CD14-positive monocyte (primary cell): Measurements from ENCODE around the gene AAGAB. TPM values are rescaled to one million over a fixed set of nuclear protein-coding genes. Genes with fewer than 3 reads are reported as not detected.
"Not testable (repeated sequence)": the region's sequence is repeated elsewhere in the genome, so short reads cannot be mapped to it uniquely, and the experiment has no call there.

Source experiments
- DNase-seq, 3 donors: peaks; one replicate each; pipeline ENCODE4 v3.0.0-alpha.2; 2011 to 2022
- H2AFZ ChIP-seq: 2 replicates; pipeline ENCODE4 v1.6.0; 2012; ENCODE audit warnings: mild to moderate bottlenecking, low read depth, low read length, inconsistent platforms; ENCODE audit not compliant: insufficient read depth, poor library complexity, severe bottlenecking
- H3K27ac ChIP-seq, 2 donors: 1 replicate in 1 of 2; 2 replicates in 1 of 2; pipeline ENCODE4 v1.5.1; 2012 to 2013; ENCODE audit warnings: low read length in 2 of 2, control low read depth in 1 of 2, inconsistent platforms in 1 of 2, low read depth in 1 of 2, mild to moderate bottlenecking in 1 of 2
- H3K27me3 ChIP-seq, 2 donors: one replicate each; pipeline versions ENCODE4 v1.6.0 to v1.6.1; 2011 to 2013; ENCODE audit warnings: low read length in 2 of 2; ENCODE audit not compliant: control insufficient read depth in 2 of 2, insufficient read depth in 2 of 2
- H3K36me3 ChIP-seq, 2 donors: replicated peaks in 1 of 2; 1 replicate in 1 of 2; 2 replicates in 1 of 2; pipeline versions ENCODE4 v1.5.1 to v1.6.1; 2012 to 2013; ENCODE audit warnings: low read length in 2 of 2, control low read depth in 1 of 2, inconsistent platforms in 1 of 2, mild to moderate bottlenecking in 1 of 2; ENCODE audit not compliant: insufficient read depth in 2 of 2, control insufficient read depth in 1 of 2
- H3K4me1 ChIP-seq, 2 donors: 1 replicate in 1 of 2; 2 replicates in 1 of 2; pipeline versions ENCODE4 v1.5.1 to v1.6.1; 2012 to 2013; ENCODE audit warnings: low read length in 2 of 2, control low read depth in 1 of 2, inconsistent platforms in 1 of 2, mild to moderate bottlenecking in 1 of 2, moderate library complexity in 1 of 2; ENCODE audit not compliant: insufficient read depth in 2 of 2, control insufficient read depth in 1 of 2
- H3K4me2 ChIP-seq: replicated peaks from 2 replicates; pipeline ENCODE3; 2012; ENCODE audit warnings: low read length, moderate library complexity, mild to moderate bottlenecking; ENCODE audit not compliant: poor library complexity, severe bottlenecking; ENCODE audit errors: extremely low read depth
- H3K4me3 ChIP-seq, 3 experiments: fragments of 200-600 bp in 1 of 3; sonication (generic) in 1 of 3; replicated peaks in 1 of 3; 1 replicate in 2 of 3; 2 replicates in 1 of 3; pipeline ENCODE4 v1.5.1; 2011 to 2013; ENCODE audit warnings: low read length in 3 of 3, mild to moderate bottlenecking in 3 of 3, control low read depth in 2 of 3, low read depth in 2 of 3, inconsistent platforms in 1 of 3, moderate library complexity in 1 of 3
- H3K79me2 ChIP-seq: 2 replicates; pipeline ENCODE4 v1.6.0; 2012; ENCODE audit warnings: mild to moderate bottlenecking, control low read depth, inconsistent platforms, low read length, moderate library complexity; ENCODE audit not compliant: insufficient read depth
- H3K9ac ChIP-seq: 2 replicates; pipeline ENCODE4 v1.6.0; 2017; ENCODE audit warnings: low read length, mild to moderate bottlenecking; ENCODE audit not compliant: insufficient read depth, poor library complexity, severe bottlenecking
- H3K9me3 ChIP-seq, 2 donors: replicated peaks in 1 of 2; 1 replicate in 1 of 2; 2 replicates in 1 of 2; pipeline versions ENCODE4 v1.5.1 to v1.6.1; 2012 to 2013; ENCODE audit warnings: low read length in 2 of 2, control low read depth in 1 of 2; ENCODE audit not compliant: control insufficient read depth in 1 of 2, insufficient read depth in 1 of 2
- H4K20me1 ChIP-seq: 2 replicates; pipeline ENCODE4 v1.6.0; 2012; ENCODE audit warnings: mild to moderate bottlenecking, low read length, control low read depth, moderate library complexity; ENCODE audit not compliant: insufficient read depth
- H3K27ac Mint-ChIP-seq, 7 donors: one replicate each; pipeline ENCODE4 v1.8.0; 2020; ENCODE audit warnings: mild to moderate bottlenecking in 7 of 7, mixed read lengths in 7 of 7, moderate library complexity in 6 of 7, inconsistent platforms in 2 of 7
- H3K27me3 Mint-ChIP-seq, 3 donors: one replicate each; pipeline ENCODE4 v1.8.0; 2021 to 2022; ENCODE audit warnings: low read depth in 3 of 3, mild to moderate bottlenecking in 3 of 3, mixed read lengths in 3 of 3, moderate library complexity in 3 of 3, inconsistent platforms in 1 of 3
- H3K36me3 Mint-ChIP-seq, 2 donors: one replicate each; pipeline ENCODE4 v1.8.0; 2020; ENCODE audit warnings: mixed read lengths in 2 of 2, inconsistent platforms in 1 of 2, mild to moderate bottlenecking in 1 of 2
- H3K4me1 Mint-ChIP-seq: one replicate; pipeline ENCODE4 v1.8.0; 2020; ENCODE audit warnings: mild to moderate bottlenecking, mixed read lengths
- H3K4me3 Mint-ChIP-seq, 2 donors: one replicate each; pipeline ENCODE4 v1.8.0; 2020; ENCODE audit warnings: mild to moderate bottlenecking in 2 of 2, mixed read lengths in 2 of 2, moderate library complexity in 1 of 2
- H3K9me3 Mint-ChIP-seq, 7 donors: one replicate each; pipeline ENCODE4 v1.8.0; 2020 to 2022; ENCODE audit warnings: mixed read lengths in 7 of 7, mild to moderate bottlenecking in 6 of 7, moderate library complexity in 6 of 7, inconsistent platforms in 2 of 7
- CTCF ChIP-seq: fragments of 200-600 bp; IDR thresholded peaks from one replicate; pipeline ENCODE4 v1.8.0; 2022; ENCODE audit warnings: antibody characterized with exemption, mild to moderate bottlenecking
- WGBS: methylation state at CpG from one replicate; pipeline ENCODE4 v1.1.5; 2013; ENCODE audit warnings: missing lambda C conversion rate; ENCODE audit not compliant: insufficient coverage; 5-methylcytosine and 5-hydroxymethylcytosine counted together
- intact Hi-C, 2 donors: fragments of 100-400 bp; cut with micrococcal nuclease; formaldehyde crosslinking; loops; one replicate each; pipeline versions ENCODE4 v1.15.0 to v1.15.1; 2023
- polyA plus RNA-seq, 3 donors: library from polyadenylated mRNA; depleted of rRNA in 1 of 3; unstranded in 2 of 3; stranded (reverse) in 1 of 3; fragments of 300-500 nt in 2 of 3; fragments of >200 nt in 1 of 3; fragmentation: Illumina TruSeq in 2 of 3; gene quantifications; 1 replicate in 2 of 3; 2 replicates in 1 of 3; pipeline ENCODE4 v1.2.3, GENCODE V29; 2012 to 2021

The AAGAB gene
- polyA plus RNA-seq, 3 donors: 11.2 to 40.4 (median 30.1) TPM

- intact Hi-C loops: loop anchor here (10.0 kb wide), 1 partner anchor 185 kb away; the partner anchor contains the start of gene SMAD3 (in 2 of the 2)
- peaks cover 0 to 5% of the 10 kb centered on the region in 2 donors for H3K9me3 ChIP-seq
- H3K27me3 Mint-ChIP-seq: peaks cover 0 to 2% (median 0%) of the 10 kb centered on the region in 3 donors
- H3K4me2 ChIP-seq: no peak overlapping the region
- peaks cover 0 to 8% (median 3%) of the 10 kb centered on the region in 7 donors for H3K9me3 Mint-ChIP-seq
- H3K27me3 ChIP-seq: no peaks in the 10 kb centered on the region
- H3K27ac Mint-ChIP-seq: peak overlapping the region in 1 of 7 donors; percentile 61
- H3K4me1 Mint-ChIP-seq: peaks cover 30% of the 10 kb centered on the region
- no peak overlapping the region for H3K27ac ChIP-seq
- no peak overlapping the region for H3K4me3 Mint-ChIP-seq
- H4K20me1 ChIP-seq: peaks cover 11% of the 10 kb centered on the region
- no peak overlapping the region for H2AFZ ChIP-seq
- H3K4me1 ChIP-seq: peaks cover 17 to 23% of the 10 kb centered on the region in 2 donors
- TF ChIP-seq CTCF: no peak
- H3K79me2 ChIP-seq: peaks cover 84% of the 10 kb centered on the region
- peaks cover 0 to 14% of the 10 kb centered on the region in 2 donors for H3K36me3 ChIP-seq
- peaks cover 26 to 28% of the 10 kb centered on the region in 2 donors for H3K36me3 Mint-ChIP-seq
- DNase-seq: no peak
- H3K9ac ChIP-seq: no peak overlapping the region
- H3K4me3 ChIP-seq: no peak overlapping the region
These were observed 4.6 kb downstream of the AAGAB start for GRCh38 chr15:67249830-67250229.

- Mint-ChIP-seq H3K27me3 (no peaks in the 10 kb centered on the region), H3K4me1 (peaks cover 25% of the 10 kb centered on the region), H3K9me3 (peaks cover 0 to 8% (median 3%) of the 10 kb centered on the region in 7 donors), H3K36me3 (peaks cover 30 to 31% of the 10 kb centered on the region in 2 donors), H3K27ac (no peak overlapping the region), H3K4me3 (no peak overlapping the region)
- Histone ChIP-seq H3K36me3 (peaks cover 0 to 14% of the 10 kb centered on the region in 2 donors), H3K4me3 (no peak overlapping the region), H3K9ac (no peak overlapping the region), H2AFZ (no peak overlapping the region), H3K4me2 (no peak overlapping the region), H3K79me2 (peaks cover 88% of the 10 kb centered on the region), H3K9me3 (peaks cover 0 to 5% of the 10 kb centered on the region in 2 donors), H3K27me3 (no peaks in the 10 kb centered on the region), H4K20me1 (peaks cover 18% of the 10 kb centered on the region), H3K27ac (no peak overlapping the region), H3K4me1 (peaks cover 10 to 16% of the 10 kb centered on the region in 2 donors)
- DNase-seq: no peak
- no peak for TF ChIP-seq CTCF
- intact Hi-C loops: no loop called here
These were observed 6.4 kb downstream of the AAGAB start for GRCh38 chr15:67248011-67248505.

- H3K27me3 ChIP-seq, H3K9ac ChIP-seq, DNase-seq, H3K27ac Mint-ChIP-seq, H3K4me2 ChIP-seq, H3K9me3 ChIP-seq, intact Hi-C loops, H3K4me3 ChIP-seq, H3K27me3 Mint-ChIP-seq, H3K9me3 Mint-ChIP-seq, H3K4me3 Mint-ChIP-seq, H3K27ac ChIP-seq, H2AFZ ChIP-seq: not testable (repeated sequence)
- Mint-ChIP-seq H3K36me3 (peaks cover 30 to 35% of the 10 kb centered on the region in 2 donors), H3K4me1 (peaks cover 28% of the 10 kb centered on the region)
- peaks cover 87% of the 10 kb centered on the region for H3K79me2 ChIP-seq
- peaks cover 0 to 14% of the 10 kb centered on the region in 2 donors for H3K36me3 ChIP-seq
- peaks cover 26% of the 10 kb centered on the region for H4K20me1 ChIP-seq
- 100% methylated on average over 3 of the region's 5 CpGs for WGBS
- peaks cover 12 to 20% of the 10 kb centered on the region in 2 donors for H3K4me1 ChIP-seq
These were observed 7.9 kb downstream of the AAGAB start for GRCh38 chr15:67246606-67247005.
